Panc1 (cell line): ENCODE results near the gene CEP104. TPM values are rescaled to one million over a fixed set of nuclear protein-coding genes. Genes with fewer than 3 reads are reported as not detected.

Source experiments
- ATAC-seq: fragments of 200-7000 bp; cut with Tn5 transposase; 2 replicates; pipeline ENCODE4 v1.9.1; 2020; ENCODE audit warnings: mild to moderate bottlenecking, moderate library complexity
- BruUV-seq: library from RNA; stranded (reverse); fragments of 400-500 nt; replicated peaks from 2 replicates; lab custom pipeline; 2021; lab: Mats Ljungman, UMichigan
- CTCF ChIA-PET: fragments of 300-600 bp; sonication (Branson Sonifier 250); formaldehyde crosslinking; loops from one replicate; lab custom pipeline; 2022; ENCODE audit warnings: antibody characterized with exemption; lab: Charles Lee
- POLR2A ChIA-PET: fragments of 300-600 bp; sonication (Branson Sonifier 250); formaldehyde crosslinking; loops from one replicate; lab custom pipeline; 2022; ENCODE audit warnings: antibody characterized with exemption; lab: Charles Lee
- DNase-seq: peaks from one replicate; pipeline ENCODE4 v3.0.0-alpha.2; 2010; ENCODE audit warnings: low read depth, low spot score
- H3K27ac ChIP-seq: 2 replicates; pipeline ENCODE4 v1.5.1; 2011; ENCODE audit warnings: mild to moderate bottlenecking, low read length, inconsistent platforms
- H3K27me3 ChIP-seq: fragments of 200-500 bp; sonication (Bioruptor generic); 2 replicates; pipeline ENCODE4 v1.6.0; 2014; ENCODE audit warnings: low read length, inconsistent platforms; ENCODE audit not compliant: control insufficient read depth, insufficient read depth
- H3K36me3 ChIP-seq: fragments of 200-500 bp; sonication (Bioruptor generic); 2 replicates; pipeline ENCODE4 v1.5.1; 2014; ENCODE audit warnings: inconsistent platforms, mild to moderate bottlenecking, low read length, moderate library complexity; ENCODE audit not compliant: control insufficient read depth, insufficient read depth
- H3K4me1 ChIP-seq: 2 replicates; pipeline ENCODE4 v1.5.1; 2011; ENCODE audit warnings: inconsistent platforms, mild to moderate bottlenecking, low read length, moderate library complexity; ENCODE audit not compliant: control insufficient read depth, insufficient read depth
- H3K4me3 ChIP-seq, 2 experiments: 2 replicates each; pipeline ENCODE4 v1.5.1; 2011 to 2012; ENCODE audit warnings: low read depth in 2 of 2, low read length in 2 of 2, mild to moderate bottlenecking in 2 of 2, inconsistent platforms in 1 of 2, moderate library complexity in 1 of 2
- H3K9me3 ChIP-seq: fragments of 200-500 bp; sonication (Bioruptor generic); 2 replicates; pipeline ENCODE4 v1.5.1; 2014; ENCODE audit warnings: low read depth, mild to moderate bottlenecking, inconsistent platforms, low read length, moderate library complexity; ENCODE audit not compliant: control insufficient read depth, insufficient read depth
- POLR2AphosphoS5 ChIP-seq: IDR thresholded peaks from 2 replicates; pipeline ENCODE4 v1.6.1; 2012; ENCODE audit warnings: mild to moderate bottlenecking, low read depth, low read length, moderate library complexity
- SIN3A ChIP-seq: IDR thresholded peaks from 2 replicates; pipeline ENCODE4 v1.6.1; 2012; ENCODE audit warnings: low read depth, mild to moderate bottlenecking, low read length, moderate library complexity, borderline replicate concordance; ENCODE audit not compliant: insufficient read depth
- TCF7L2 ChIP-seq: IDR thresholded peaks from 2 replicates; pipeline ENCODE4 v1.6.1; 2011; ENCODE audit warnings: mild to moderate bottlenecking, low read depth, low read length, inconsistent platforms
- in situ Hi-C: cut with HindIII; loops from 2 replicates; pipeline ENCODE4 v1.10.0; 2016; ENCODE audit warnings: low sequenced_read_pairs, low pct_unique_long_range_greater_than_20kb
- intact Hi-C: fragments of 100-400 bp; cut with micrococcal nuclease; formaldehyde crosslinking; loops from one replicate; pipeline ENCODE4 v1.10.0; 2022; ENCODE audit not compliant: unreplicated experiment
- total RNA-seq: library from RNA; stranded (reverse); gene quantifications from one replicate; pipeline ENCODE4 v1.2.1, GENCODE V29; 2021; ENCODE audit not compliant: unreplicated experiment
- TF ChIP-seq, protein P1 (sequence below): fragments of 450-650 bp; IDR thresholded peaks from 2 replicates; pipeline ENCODE4 v1.5.1; 2017; ENCODE audit warnings: mild to moderate bottlenecking
- TF ChIP-seq, protein P2 (sequence below), 2 experiments: IDR thresholded peaks; 2 replicates each; pipeline ENCODE4 v1.6.1; 2011 to 2012; ENCODE audit warnings: low read depth in 2 of 2, control low read depth in 1 of 2, low read length in 1 of 2, mild to moderate bottlenecking in 1 of 2, moderate library complexity in 1 of 2; ENCODE audit not compliant: insufficient read depth in 1 of 2

The CEP104 gene
- total RNA-seq, 1 experiment from 2014 or later, result 52.0 TPM

DNA sequence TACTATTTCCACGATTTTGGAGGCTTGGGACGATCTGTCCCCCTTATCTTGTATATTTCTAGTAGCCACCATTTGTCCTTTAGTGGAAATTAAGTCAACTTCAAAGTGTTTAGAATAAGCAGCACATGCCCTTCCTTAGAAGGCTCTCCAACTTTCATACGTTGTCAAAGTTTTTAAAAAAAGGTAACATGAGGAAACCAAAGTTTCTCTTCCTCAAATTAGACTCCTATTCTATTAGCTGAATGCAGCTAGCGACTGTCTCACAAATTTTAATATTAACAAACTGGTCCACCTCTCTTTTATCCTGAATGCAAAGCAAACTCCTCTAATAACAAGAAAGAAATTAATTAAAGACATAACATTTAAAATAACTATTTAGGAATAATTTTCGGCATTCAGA lies 36.2 kb upstream of the CEP104 start:
- no peaks in the 10 kb centered on the region for H3K4me1 ChIP-seq
- intact Hi-C loops (no loop called here), in situ Hi-C loops (no loop called here)
- no TSS peak for BruUV-seq
- H3K4me3 ChIP-seq, result no peak overlapping the region
- ChIA-PET POLR2A (interaction anchor here (0.6 kb wide), 1 partner anchor 70 kb away, joined by 3 read pairs; no protein-coding TSS in a partner anchor), CTCF (no interaction called here)
- H3K27ac ChIP-seq, result no peak overlapping the region
- peaks cover 12% of the 10 kb centered on the region; the same call in 1 of the 2 replicates for H3K36me3 ChIP-seq
- no peaks in the 10 kb centered on the region for H3K27me3 ChIP-seq
- no peak for ATAC-seq
- no peaks in the 10 kb centered on the region for H3K9me3 ChIP-seq
- DNase-seq, result no peak
- TF ChIP-seq, protein P1, sequence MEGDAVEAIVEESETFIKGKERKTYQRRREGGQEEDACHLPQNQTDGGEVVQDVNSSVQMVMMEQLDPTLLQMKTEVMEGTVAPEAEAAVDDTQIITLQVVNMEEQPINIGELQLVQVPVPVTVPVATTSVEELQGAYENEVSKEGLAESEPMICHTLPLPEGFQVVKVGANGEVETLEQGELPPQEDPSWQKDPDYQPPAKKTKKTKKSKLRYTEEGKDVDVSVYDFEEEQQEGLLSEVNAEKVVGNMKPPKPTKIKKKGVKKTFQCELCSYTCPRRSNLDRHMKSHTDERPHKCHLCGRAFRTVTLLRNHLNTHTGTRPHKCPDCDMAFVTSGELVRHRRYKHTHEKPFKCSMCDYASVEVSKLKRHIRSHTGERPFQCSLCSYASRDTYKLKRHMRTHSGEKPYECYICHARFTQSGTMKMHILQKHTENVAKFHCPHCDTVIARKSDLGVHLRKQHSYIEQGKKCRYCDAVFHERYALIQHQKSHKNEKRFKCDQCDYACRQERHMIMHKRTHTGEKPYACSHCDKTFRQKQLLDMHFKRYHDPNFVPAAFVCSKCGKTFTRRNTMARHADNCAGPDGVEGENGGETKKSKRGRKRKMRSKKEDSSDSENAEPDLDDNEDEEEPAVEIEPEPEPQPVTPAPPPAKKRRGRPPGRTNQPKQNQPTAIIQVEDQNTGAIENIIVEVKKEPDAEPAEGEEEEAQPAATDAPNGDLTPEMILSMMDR, result no peak
- TF ChIP-seq TCF7L2, result no peak
- TF ChIP-seq, protein P2, sequence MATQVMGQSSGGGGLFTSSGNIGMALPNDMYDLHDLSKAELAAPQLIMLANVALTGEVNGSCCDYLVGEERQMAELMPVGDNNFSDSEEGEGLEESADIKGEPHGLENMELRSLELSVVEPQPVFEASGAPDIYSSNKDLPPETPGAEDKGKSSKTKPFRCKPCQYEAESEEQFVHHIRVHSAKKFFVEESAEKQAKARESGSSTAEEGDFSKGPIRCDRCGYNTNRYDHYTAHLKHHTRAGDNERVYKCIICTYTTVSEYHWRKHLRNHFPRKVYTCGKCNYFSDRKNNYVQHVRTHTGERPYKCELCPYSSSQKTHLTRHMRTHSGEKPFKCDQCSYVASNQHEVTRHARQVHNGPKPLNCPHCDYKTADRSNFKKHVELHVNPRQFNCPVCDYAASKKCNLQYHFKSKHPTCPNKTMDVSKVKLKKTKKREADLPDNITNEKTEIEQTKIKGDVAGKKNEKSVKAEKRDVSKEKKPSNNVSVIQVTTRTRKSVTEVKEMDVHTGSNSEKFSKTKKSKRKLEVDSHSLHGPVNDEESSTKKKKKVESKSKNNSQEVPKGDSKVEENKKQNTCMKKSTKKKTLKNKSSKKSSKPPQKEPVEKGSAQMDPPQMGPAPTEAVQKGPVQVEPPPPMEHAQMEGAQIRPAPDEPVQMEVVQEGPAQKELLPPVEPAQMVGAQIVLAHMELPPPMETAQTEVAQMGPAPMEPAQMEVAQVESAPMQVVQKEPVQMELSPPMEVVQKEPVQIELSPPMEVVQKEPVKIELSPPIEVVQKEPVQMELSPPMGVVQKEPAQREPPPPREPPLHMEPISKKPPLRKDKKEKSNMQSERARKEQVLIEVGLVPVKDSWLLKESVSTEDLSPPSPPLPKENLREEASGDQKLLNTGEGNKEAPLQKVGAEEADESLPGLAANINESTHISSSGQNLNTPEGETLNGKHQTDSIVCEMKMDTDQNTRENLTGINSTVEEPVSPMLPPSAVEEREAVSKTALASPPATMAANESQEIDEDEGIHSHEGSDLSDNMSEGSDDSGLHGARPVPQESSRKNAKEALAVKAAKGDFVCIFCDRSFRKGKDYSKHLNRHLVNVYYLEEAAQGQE (IDR thresholded peaks at IDR 0.05; ENCODE audit: insufficient read depth in 1 of 2, low read depth in 2 of 2, low read length in 1 of 2), result no peak
- TF ChIP-seq SIN3A, result no peak
- no peak for TF ChIP-seq POLR2AphosphoS5

DNA sequence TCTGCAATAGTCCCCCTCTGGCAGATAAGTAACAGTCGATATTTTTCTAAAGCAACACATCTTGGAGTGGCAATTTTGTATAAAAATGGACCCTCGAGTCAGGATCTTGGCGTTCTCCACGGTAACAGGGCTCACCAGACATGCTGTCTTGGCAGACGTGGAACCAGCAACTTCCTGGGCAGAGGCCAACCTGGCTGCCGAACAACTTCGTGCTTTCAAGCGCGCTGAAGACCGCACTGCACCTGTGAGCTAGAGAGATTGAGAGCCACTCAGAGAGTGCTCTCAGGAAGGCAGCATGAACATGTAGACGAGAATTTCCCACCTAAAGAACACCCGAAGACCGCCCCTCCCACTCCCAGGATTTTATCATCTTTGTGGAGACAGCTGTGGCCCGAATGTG lies 35.7 kb upstream of the CEP104 start:
- no peak for TF ChIP-seq TCF7L2
- TF ChIP-seq SIN3A, result no peak
- TF ChIP-seq, protein P2 (IDR thresholded peaks at IDR 0.05; ENCODE audit: insufficient read depth in 1 of 2, low read depth in 2 of 2, low read length in 1 of 2), result no peak
- TF ChIP-seq, protein P1, result no peak
- no peak for TF ChIP-seq POLR2AphosphoS5
- no peak for ATAC-seq
- no TSS peak for BruUV-seq
- H3K9me3 ChIP-seq, result no peaks in the 10 kb centered on the region
- H3K27ac ChIP-seq, result no peak overlapping the region
- H3K27me3 ChIP-seq, result no peaks in the 10 kb centered on the region
- H3K36me3 ChIP-seq, result peaks cover 15% of the 10 kb centered on the region
- in situ Hi-C loops (no loop called here), intact Hi-C loops (no loop called here)
- CTCF ChIA-PET, result no interaction called here
- H3K4me3 ChIP-seq, result no peak overlapping the region
- no peak for DNase-seq
- no peaks in the 10 kb centered on the region for H3K4me1 ChIP-seq
- POLR2A ChIA-PET, result no interaction called here
